Measurements from ENCODE around the gene SECISBP2.
"Not testable (repeated sequence)": the region's sequence is repeated elsewhere in the genome, so short reads cannot be mapped to it uniquely, and the experiment has no call there.

- not testable (repeated sequence) for TF ChIP-seq CTCF (conservative IDR thresholded peaks at IDR 0.05 in 1 of 2, IDR thresholded peaks at IDR 0.05 in 1 of 2; ENCODE audit: extremely low read depth in 1 of 2, insufficient read depth in 1 of 2, low read depth in 1 of 2, low read length in 2 of 2); EZH2 (IDR thresholded peaks at IDR 0.05; ENCODE audit: borderline replicate concordance, low read length)
These were observed 16.3 kb upstream of the SECISBP2 start for GRCh38 chr9:89301996-89302395.
